HG03064 (cell line): ENCODE data around the gene MROH2A.

Experiments
- ATAC-seq: cut with Tn5 transposase; IDR thresholded peaks from one replicate; pipeline ENCODE4 v1.9.1; 2021; ENCODE audit warnings: low read depth; ENCODE audit not compliant: unreplicated experiment

The MROH2A gene

GRCh38 chr2:233799087-233799665 is 21.0 kb downstream of the MROH2A start:
- no peak for ATAC-seq

- ATAC-seq = no peak
Observed at GRCh38 chr2:233799716-233800115, 21.6 kb downstream of the MROH2A start.

DNA sequence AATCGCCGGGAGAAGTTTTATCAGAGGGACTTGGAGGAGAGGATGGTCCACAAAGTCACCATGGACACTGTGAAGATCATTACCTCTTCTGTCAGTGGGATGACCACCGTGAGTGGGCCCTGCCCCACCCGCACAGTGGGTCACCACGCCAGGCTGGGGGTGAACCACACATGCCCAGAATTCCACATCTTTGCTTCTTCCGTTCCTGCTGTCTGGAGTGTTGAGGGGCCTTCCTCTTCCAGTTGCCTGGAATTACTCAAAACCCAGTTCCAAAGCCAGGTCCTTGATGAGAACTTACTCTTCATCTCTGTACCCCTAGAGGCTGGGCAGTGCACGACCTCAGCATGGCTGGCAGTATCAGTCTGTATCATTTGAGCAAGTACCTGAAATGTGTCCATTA is 22.1 kb downstream of the MROH2A start:
- no peak for ATAC-seq

- no peak for ATAC-seq
Observed at GRCh38 chr2:233801357-233802131, 23.4 kb downstream of the MROH2A start.

GRCh38 chr2:233802132-233802815 is 24.1 kb downstream of the MROH2A start:
- no peak for ATAC-seq

GRCh38 chr2:233803292-233803911 is 25.3 kb downstream of the MROH2A start:
- ATAC-seq = no peak

DNA sequence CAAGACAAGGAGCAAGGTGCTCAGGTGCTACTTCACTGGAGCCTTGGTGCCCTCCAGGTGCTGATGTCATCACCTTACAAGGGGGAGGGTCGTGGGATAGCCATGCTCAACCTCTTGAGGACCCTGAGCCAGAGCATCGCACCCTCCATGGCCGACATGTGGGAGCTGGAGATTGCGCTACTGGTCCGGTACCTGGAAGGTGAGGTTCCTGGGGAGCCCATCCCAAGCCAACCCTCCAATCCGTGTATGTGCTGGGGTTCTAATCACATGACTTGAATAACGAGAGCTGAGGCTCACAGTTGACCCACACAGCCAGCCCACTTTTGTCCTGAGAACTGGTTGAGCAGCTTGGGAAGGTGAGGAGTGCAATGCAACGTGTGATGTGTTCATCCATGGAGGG is 25.9 kb downstream of the MROH2A start:
- no peak for ATAC-seq

GRCh38 chr2:233807215-233807865 is 29.2 kb downstream of the MROH2A start:
- no peak for ATAC-seq

DNA sequence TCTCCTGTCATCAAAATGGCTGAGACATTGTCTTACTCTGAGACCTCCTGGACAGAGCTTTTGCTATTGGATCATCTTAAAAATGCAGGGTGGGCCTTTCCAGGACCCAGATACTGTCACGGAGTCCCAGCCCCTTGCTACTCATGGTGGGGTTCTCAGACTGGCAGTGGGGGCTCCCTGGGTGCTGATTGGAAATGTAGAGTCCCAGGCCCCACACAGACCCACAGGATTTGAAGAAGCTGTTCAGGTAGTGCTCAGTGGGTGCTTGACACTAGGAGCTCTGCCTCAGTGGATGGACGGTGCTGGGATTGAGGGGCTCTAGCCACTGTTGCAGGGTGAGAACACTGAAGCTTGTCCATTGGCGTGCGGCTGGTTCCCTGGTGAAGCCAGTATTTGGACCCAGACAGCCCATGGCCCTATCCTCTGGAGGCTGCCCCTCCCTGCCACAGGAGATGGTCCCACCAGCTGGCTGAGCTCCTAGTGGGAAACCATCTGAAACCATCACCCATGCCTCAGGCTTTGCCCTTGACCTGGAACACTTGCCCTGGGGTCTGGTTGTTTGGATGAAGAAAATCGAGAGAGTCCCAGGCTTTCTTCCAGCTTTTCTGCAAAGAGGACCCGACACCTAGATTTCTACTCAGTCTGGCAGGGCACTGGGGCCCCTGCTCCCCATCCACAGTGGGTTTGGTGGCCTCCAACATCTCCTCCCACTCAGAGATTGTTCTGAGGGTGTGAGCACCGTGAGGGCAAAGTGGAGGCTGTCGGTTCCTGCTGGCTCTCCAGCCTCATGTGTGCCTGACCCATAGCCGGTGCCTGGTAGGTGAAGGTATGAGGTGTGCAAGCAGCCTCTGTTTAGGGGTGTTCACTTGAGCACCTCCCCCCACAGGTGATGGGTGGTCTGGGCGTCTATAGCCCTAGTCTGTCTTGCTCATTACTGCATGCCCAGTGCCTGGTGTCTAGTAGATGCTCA is 30.1 kb downstream of the MROH2A start:
- no peak for ATAC-seq

- no peak for ATAC-seq
Observed at GRCh38 chr2:233810385-233810784, 32.3 kb downstream of the MROH2A start.

DNA sequence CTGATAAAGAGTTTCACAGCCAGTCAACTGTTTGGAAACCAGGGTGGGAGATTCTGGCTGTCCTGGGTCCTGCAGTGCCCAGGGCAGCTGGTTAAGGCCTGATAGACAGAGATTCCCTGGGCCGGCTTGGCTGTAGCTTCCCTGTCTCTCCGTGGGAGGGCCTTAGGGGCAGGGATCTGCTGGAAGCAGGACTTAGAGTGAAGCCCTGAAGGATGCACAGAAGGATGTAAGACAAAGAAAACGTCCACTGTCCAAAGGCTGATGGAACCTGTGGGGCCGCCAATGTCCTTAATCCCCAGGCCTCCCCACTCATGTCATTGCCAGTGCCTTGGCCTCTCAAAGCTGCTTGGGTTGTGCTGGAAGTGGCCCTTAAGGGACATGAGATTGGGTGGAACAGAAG is 33.0 kb downstream of the MROH2A start:
- no peak for ATAC-seq

GRCh38 chr2:233811732-233812131 is 33.6 kb downstream of the MROH2A start:
- no peak for ATAC-seq

- ATAC-seq = no peak
Observed at GRCh38 chr2:233813236-233814055, 35.3 kb downstream of the MROH2A start.

- ATAC-seq = no peak
Observed at GRCh38 chr2:233814056-233814835, 36.1 kb downstream of the MROH2A start.

GRCh38 chr2:233815861-233816260 is 37.7 kb downstream of the MROH2A start:
- ATAC-seq = no peak

GRCh38 chr2:233816334-233816733 is 38.2 kb downstream of the MROH2A start:
- ATAC-seq = no peak

DNA sequence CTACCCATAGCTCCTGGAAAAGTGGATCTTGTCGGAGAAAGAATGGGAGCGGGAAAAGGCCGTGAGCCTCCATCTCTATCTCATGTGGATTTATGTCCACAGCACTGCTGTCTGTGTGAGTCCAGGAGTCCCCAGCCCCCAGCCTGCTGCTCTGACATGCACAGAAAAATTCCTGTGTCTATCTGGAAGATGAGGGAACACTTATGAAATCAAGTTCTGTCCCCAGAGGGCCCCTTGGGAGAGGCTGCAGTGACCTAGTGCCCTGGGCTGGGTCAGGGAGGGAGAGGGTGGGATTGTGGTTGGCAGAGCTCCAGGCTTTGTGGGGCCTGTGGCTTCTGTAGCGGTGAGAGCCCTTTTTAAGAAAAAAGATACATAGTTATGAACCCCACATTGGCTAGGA is 38.6 kb downstream of the MROH2A start:
- ATAC-seq = no peak

DNA sequence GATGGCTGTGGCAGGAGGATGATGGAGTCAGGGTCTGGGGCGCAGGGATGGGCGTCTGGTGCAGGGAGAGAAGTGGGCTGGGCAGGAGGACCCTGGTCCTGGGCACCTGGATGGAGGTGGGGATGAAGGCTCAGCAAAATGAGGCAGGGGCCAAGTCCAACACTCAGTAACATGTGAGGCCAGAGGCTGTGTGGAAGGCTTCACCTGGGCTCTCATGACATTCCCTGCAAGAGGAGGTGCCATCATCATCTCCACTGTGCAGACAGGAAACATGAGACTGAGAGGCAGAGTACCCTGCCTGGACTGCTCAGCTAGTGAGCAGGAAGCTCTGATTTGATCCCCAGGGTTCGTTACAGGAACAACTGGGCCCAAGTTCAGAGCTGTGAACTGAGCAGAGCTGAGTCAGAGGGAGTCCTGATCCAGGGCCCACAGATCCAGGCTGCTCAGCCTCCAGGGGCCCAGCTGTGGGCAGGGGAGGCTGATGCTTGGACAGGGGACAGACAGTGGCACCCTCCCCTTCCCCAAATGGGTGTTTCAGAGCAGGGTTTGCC is 39.3 kb downstream of the MROH2A start:
- no peak for ATAC-seq
